Mucosa of descending colon (tissue), 3 donors: Measurements from ENCODE around the gene STXBP6. TPM values are rescaled to one million over a fixed set of nuclear protein-coding genes. Genes with fewer than 3 reads are reported as not detected.

Experiments
- ATAC-seq: fragments of 200-7000 bp; cut with Tn5 transposase; one replicate; pipeline ENCODE4 v1.9.1; 2020; ENCODE audit warnings: mild to moderate bottlenecking, moderate library complexity
- DNase-seq, 3 donors: peaks; one replicate each; pipeline ENCODE4 v3.0.0-alpha.2; 2020
- H3K36me3 ChIP-seq: fragments of 200-600 bp; one replicate; pipeline ENCODE4 v1.8.0; 2021; ENCODE audit warnings: low read depth, mild to moderate bottlenecking
- H3K4me1 ChIP-seq: fragments of 200-600 bp; one replicate; pipeline ENCODE4 v1.8.0; 2021; ENCODE audit warnings: low read depth, mild to moderate bottlenecking
- H3K4me3 ChIP-seq: fragments of 200-600 bp; one replicate; pipeline ENCODE4 v1.8.0; 2021; ENCODE audit warnings: mild to moderate bottlenecking
- H3K9me3 ChIP-seq: fragments of 200-600 bp; one replicate; pipeline ENCODE4 v1.8.0; 2021; ENCODE audit warnings: mild to moderate bottlenecking
- CTCF ChIP-seq: fragments of 200-600 bp; IDR thresholded peaks from one replicate; pipeline ENCODE4 v1.8.0; 2022; ENCODE audit warnings: antibody characterized with exemption, mild to moderate bottlenecking
- intact Hi-C, 2 donors: fragments of 100-400 bp; cut with DNase I in 1 of 2; cut with micrococcal nuclease in 1 of 2; formaldehyde crosslinking; loops; one replicate each; pipeline versions ENCODE4 v1.11.0 to v1.11.1; 2022; cut with DNase I, micrococcal nuclease
- total RNA-seq, 3 donors: library from RNA; stranded (reverse); fragmentation: NEBNext Ultra II Directional in 2 of 3; extraction: Animal tissue kit (Norgen Biotek cat#: 25700) in 2 of 3; gene quantifications; one replicate each; pipeline versions ENCODE4 v1.2.1 to v1.2.4, GENCODE V29; 2021 to 2023
- donor health status: DM: no; HTN: no; CAD: no; lungs with moderate emphysema.
- donor health status: DM: no; HTN: no; CAD: no.
- donor health status: DM: no; HTN: yes; CAD: no.

The STXBP6 gene
- total RNA-seq, 3 donors from 2014 or later: 10.9 to 25.9 (median 19.8) TPM

- TF ChIP-seq CTCF: no peak
- intact Hi-C loops: loop anchor here (5.0 to 10.0 kb wide), 3 partner anchors 59 to 237 kb away; no protein-coding TSS in a partner anchor
- H3K9me3 ChIP-seq: no peaks in the 10 kb centered on the region
- ATAC-seq: no peak
- no peak for DNase-seq
- no peak overlapping the region for H3K4me3 ChIP-seq
- no peaks in the 10 kb centered on the region for H3K36me3 ChIP-seq
- peaks cover 28% of the 10 kb centered on the region for H3K4me1 ChIP-seq
Observed at GRCh38 chr14:25044106-25044698, 5.7 kb downstream of the STXBP6 start.

GRCh38 chr14:25042362-25043299 is 7.3 kb downstream of the STXBP6 start:
- intact Hi-C loops: loop anchor here (5.0 to 10.0 kb wide), 3 partner anchors 58 to 235 kb away; no protein-coding TSS in a partner anchor
- peak; percentile 59 for ATAC-seq
- no peak overlapping the region for H3K4me3 ChIP-seq

GRCh38 chr14:25041898-25042297 is 8.0 kb downstream of the STXBP6 start:
- Histone ChIP-seq H3K4me3 (no peak overlapping the region), H3K4me1 (peaks cover 14% of the 10 kb centered on the region), H3K9me3 (no peaks in the 10 kb centered on the region), H3K36me3 (no peaks in the 10 kb centered on the region)
- intact Hi-C loops: loop anchor here (5.0 to 10.0 kb wide), 3 partner anchors 57 to 235 kb away; no protein-coding TSS in a partner anchor
- no peak for TF ChIP-seq CTCF
- DNase-seq: no peak
- ATAC-seq: peak; percentile 86

More at GRCh38 chr14:25042362-25043299, 7.3 kb downstream of the STXBP6 start:
- Histone ChIP-seq H3K4me1 (peaks cover 14% of the 10 kb centered on the region), H3K9me3 (no peaks in the 10 kb centered on the region), H3K36me3 (no peaks in the 10 kb centered on the region)
- peak; percentile 35 for TF ChIP-seq CTCF
- DNase-seq: peak in 1 of 3 donors; percentile 68

- H3K9me3 ChIP-seq: no peaks in the 10 kb centered on the region
- intact Hi-C loops: loop anchor here (5.0 to 10.0 kb wide), 3 partner anchors 57 to 234 kb away; no protein-coding TSS in a partner anchor
- H3K36me3 ChIP-seq: no peaks in the 10 kb centered on the region
- TF ChIP-seq CTCF: no peak
- no peak overlapping the region for H3K4me3 ChIP-seq
- peak in 1 of 3 donors; percentile 26 for DNase-seq
- H3K4me1 ChIP-seq: peaks cover 14% of the 10 kb centered on the region
- ATAC-seq: peak; percentile 90
Observed at GRCh38 chr14:25041484-25041883, 8.5 kb downstream of the STXBP6 start.

GRCh38 chr14:25039933-25040332 is 10.0 kb downstream of the STXBP6 start:
- TF ChIP-seq CTCF: no peak
- H3K4me3 ChIP-seq: no peak overlapping the region
- DNase-seq (no peak), ATAC-seq (no peak)
- H3K9me3 ChIP-seq: no peaks in the 10 kb centered on the region
- H3K36me3 ChIP-seq: no peaks in the 10 kb centered on the region
- peaks cover 19% of the 10 kb centered on the region for H3K4me1 ChIP-seq
- intact Hi-C loops: loop anchor here (5.0 to 10.0 kb wide), 3 partner anchors 55 to 233 kb away; no protein-coding TSS in a partner anchor
